ENCODE measurements around the gene ERCC6. TPM values are rescaled to one million over a fixed set of nuclear protein-coding genes. Genes with fewer than 3 reads are reported as not detected.

The ERCC6 gene
- 9.3 TPM for polyA plus RNA-seq (2013, experiment 1 of 2; ENCODE audit: insufficient read length)
- 8.9 TPM for polyA plus RNA-seq (2013, experiment 2 of 2; ENCODE audit: insufficient read length)

DNA sequence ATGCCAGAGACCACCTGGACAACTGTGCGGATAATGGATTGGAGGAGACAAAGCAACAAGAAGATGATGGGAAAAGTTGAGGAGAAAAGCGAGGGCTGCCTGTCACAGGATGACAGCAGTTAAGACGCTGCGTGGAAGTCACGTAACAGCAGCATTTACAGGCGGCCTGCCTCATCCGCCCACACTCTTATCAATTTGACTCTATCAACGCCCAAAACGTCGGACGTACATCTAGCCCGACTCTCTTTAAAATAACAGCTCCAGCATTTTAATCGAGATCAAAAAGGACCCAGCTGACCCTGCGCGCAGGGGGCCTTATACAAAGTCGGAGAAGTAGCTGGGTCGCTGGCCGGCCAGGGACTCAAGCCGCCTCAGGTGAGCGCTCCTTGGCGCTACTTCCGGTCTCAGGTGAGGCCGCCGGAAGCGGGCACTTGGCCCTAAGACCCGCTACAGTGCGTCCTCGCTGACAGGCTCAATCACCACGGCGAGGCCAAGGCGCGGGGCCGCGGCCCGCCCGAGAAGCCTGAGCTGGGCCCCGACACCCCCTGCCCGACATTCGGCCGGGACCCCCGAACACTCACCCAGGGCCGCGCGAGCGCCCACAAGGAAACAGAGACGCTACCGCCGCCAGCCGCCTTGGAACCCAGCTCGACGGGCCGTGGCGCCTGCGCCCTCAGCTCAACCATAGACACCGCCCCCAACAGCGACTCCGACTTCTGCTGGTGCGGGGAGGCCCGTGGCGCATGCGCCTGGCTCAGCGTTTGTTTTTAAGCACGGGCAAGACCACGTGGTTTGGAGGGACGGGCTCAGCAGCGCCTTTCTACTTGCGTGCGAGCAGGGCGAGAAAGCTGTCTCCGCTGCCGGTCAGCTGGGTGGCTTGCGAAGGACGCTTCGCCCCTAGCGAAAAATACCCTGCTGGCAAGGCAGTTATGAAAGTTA is at the start of gene ERCC6:
Gene ERCC6 (minus strand): TSS at position 741 of the 939 bp plus-strand sequence.
- DNase-seq = peak; percentile 98

DNA sequence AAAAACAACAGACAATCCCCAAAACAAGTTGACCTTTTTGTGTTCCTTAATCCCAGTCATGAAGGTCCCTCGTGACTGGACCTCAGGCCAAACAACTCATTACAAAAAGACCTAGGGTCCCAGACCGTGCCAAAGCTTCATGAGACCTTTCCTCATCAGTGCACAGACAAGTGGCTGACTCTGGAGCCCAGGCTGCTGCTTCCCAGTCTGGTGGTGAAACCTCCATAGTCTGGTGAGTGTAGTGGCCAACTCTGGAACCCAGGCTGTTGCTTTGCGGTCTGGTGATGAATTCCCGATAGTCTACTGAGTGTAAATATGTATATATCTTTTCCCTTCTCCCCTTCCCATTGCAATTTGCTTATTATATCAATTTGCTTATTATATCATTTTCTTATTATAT is 49.1 kb upstream of the ERCC6 start:
- no peak for DNase-seq

DNA sequence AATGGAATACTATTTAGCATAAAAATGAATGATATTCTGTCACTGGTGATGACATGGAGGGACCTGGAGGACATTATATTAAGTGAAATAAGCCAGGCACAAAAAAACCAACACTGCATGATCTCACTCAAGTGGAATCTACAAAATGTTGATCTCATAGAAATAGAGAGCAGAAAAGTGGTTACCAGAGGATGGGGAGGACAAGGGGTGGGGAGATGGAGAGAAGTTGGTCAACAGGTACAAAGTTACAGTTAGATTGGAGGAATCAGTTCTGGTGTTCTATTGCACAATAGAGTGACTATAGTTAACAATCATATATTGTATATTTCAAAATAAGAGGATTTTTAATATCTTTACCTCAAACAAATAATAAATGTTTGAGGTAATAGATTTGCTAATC is 46.5 kb upstream of the ERCC6 start:
- peak; percentile 26 for DNase-seq

DNA sequence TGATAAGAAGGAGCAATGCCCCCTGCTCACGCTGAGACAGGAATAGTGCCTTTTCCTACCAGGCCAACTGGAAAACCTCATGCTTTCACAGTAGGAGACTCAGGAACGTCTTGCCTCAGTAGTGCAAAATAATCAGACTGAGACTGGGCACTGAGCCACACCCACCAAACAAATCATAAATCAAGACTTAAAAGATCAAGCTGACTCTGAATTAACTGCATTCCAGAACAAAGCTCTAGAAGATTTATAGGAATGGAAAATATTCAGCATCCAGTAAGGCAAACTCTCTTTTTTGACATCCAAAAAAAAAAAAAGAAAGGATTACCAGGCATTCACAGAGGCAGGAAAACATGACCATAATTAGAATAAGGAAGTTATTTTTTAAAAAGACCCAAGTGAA is 40.7 kb upstream of the ERCC6 start:
- DNase-seq = peak; percentile 52

DNA sequence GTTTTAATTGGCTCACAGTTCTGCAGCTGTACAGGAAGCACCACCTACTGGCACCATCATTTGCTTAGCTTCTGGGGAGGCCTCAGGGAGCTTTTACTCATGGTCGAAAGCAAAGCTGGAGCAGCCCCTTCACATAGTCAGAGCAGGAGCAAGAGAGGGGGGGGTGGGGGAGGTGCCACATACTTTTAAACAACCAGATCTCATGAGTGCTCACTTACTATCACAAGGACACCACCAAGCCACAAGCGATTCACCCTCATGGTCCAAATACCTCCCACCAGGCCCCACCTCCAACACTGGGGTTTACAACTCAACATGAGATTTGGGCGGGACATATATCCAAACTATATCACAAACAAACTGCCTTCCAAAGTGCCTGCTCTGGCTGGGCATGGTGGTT is 39.5 kb upstream of the ERCC6 start:
- DNase-seq = no peak

DNA sequence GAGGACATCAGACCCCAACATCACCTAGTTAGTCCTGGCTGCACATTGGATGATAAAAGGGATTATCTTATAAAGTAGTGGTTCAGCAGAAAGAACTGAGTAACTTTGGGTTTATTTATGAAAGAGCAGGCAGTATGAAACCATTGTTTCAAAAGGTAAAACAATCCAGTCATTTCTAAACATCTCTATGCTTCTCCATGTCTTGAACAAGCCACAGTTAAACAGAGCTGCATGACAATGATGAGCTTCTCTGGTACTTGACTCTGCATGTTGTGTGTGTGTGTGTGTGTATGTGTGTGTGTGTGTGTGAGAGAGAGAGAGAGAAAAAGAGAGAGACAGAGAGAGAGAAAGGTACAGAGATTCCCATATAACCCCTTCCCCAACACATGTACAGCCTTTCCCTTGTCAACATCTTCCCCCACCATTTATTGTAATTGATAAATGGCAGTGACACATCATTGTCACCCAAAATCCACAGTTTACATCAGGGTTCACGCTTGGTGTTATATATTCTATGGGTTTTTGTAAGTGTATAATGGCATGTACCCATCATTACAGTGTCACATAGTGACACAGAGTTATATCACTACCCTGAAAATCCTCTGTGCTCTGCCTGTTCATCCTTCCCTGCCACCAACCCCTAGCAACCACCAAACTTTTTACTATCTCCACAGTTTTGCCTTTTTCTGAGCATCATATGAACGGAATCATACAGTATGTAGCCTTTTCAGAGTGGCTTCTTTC is 38.4 kb upstream of the ERCC6 start:
- DNase-seq = no peak

DNA sequence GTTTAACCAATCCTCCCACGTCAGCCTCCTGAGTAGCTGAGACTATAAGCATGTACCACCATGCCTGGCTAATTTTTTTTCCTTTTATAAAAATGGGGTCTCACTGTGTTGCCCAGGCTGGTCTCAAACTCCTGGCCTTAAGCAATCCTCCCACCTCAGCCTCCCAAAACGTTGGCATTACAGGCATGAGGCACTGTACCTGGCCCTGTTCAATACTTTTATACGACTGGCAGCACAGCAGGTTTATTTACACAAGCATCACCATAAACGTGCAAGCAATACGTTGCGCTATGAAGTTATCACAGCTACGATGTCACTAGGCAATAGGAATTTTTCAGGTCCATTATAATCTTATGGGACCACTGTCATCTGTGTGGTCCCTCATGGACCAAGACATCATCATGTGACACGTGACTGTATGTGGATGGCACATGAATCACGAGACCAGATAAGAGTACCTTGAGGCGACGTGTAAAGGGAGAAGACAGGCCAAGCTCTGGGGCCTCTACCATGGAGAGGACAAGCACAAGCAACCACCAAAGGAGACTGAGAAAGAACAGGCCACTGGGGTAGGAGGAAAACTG is 36.7 kb upstream of the ERCC6 start:
- no peak for DNase-seq

DNA sequence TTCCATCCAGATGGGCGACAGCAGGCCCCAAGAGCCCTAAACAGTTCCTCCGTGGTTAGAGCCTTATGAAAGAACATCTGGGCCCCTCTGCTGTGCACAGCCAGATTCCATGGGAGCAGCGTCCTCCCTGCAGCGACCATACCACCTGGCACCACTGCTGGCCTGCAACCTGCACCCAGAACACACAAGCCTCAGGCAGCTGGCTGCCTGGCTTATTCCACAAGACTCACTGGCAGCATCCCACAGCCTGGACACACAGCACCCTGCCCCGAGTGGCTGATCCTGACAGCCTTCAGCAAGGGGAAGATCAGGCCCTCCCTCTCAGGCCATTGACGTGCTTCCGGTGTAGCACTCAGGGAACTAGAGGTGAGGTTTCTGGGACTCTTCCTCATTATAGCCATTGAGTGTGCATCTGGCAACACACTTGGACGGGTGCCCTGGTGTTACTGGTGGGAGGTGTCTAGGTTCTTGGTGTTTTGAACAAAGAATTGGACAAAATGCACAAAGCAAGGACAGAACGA is 33.7 kb upstream of the ERCC6 start:
- no peak for DNase-seq

DNA sequence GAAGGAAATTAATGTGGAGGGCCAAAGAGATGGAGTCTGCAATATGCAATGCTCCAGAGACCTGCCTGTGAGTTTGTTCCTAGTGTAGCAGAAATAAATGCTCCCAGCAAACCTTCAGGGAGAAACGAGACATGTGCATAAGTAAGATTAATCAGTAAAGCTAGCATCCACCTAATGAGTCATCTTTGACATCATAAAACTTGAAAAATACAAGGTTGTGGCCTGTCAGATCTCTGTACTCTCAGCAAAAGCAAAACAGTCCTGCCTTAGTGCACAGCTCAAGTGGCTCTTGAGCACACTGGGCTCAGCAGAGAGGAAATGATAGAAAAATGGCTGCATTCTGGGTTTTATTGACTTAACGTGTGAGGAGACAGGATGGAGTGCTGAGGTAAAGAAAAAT is 32.5 kb upstream of the ERCC6 start:
- no peak for DNase-seq

DNA sequence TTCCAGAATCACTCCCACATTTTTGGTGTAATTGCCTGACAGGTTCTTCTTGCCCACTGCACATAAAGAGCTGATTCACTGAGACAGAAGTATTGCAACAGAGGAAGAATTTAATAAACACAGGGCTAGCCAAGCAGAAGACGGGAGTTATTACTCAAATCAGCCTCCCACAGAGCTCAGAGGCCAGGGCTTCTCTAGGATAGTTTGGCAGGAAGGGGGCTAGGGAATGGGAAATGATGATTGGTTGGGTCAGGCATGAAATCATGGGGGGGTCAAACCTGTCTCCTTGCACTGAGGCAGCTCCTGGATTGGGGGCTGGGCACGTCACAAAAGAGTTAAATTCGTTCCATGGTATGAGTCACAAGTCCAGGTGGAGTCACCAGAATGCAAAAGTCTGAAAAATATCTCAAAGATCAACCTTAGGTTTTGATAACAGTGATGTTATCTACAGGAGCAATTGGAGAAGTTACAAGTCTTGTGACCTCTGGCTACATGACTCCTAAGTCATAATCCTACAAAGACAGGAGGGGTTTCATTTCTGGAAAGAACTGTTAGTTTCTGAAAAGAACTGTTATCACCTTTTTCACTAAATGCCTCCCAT is 30.2 kb upstream of the ERCC6 start:
- DNase-seq = peak; percentile 35

DNA sequence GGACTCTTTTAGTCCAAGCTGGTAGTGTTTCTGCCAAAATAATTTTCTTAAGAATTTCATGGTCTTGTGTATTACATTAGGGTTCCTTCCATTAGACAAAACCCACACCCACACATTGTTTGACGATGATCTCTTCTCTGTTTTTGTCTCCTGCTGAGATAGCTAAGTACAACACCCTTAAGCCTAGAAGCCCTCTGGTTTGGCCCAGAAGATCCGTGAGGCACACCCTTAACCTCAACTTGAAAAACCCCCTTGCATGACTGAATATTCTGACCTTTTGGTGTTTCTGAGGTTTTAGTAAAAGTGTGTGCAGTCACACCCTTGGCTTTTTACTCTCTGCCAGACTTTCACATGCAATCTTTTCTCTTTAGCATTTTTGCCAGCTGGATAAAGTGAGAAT is 29.3 kb upstream of the ERCC6 start:
- peak; percentile 75 for DNase-seq

DNA sequence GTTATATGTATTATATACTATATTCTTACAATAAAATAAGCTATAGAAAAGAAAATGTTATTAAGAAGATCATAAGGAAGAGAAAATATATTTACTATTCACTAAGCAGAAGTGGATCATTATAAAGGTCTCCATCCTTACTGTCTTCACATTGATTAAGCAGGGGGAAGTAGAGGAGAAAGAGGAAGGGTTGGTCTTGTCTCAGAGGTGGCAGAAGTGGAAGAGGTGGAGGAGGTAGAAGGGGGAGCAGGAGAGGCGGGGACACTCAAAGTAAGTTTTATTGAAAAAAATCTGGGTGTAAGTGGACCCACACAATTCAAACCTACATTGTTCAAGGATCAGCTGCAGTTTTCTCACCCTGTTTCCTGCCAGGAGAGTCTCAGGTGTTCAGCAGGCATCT is 28.9 kb upstream of the ERCC6 start:
- no peak for DNase-seq

DNA sequence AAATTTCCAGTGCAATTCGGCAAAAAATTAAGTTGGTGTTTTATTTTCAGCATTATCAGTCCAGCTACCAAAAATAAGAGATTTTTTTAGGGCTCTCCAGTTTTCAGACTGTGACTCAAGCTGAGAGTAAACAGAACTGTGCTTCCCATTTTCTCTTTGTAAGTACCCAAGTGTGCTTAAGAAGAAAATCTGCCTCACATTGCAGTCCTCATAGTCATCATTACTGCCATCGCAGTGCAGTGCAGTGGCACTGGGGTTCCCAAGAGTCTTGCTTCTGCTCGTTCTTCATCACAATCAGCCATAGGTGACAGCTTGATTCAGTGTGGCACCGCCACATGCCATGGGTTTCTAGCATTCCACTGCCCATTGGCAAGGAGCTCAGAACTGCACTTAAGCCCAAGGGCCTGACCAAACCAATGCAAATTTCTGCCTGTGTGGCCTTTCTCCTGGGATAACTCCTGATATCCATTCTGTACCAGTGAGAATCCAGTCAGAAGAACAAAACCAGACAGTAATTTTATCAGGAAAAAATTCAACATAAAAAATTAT is 25.6 kb upstream of the ERCC6 start:
- DNase-seq = no peak

DNA sequence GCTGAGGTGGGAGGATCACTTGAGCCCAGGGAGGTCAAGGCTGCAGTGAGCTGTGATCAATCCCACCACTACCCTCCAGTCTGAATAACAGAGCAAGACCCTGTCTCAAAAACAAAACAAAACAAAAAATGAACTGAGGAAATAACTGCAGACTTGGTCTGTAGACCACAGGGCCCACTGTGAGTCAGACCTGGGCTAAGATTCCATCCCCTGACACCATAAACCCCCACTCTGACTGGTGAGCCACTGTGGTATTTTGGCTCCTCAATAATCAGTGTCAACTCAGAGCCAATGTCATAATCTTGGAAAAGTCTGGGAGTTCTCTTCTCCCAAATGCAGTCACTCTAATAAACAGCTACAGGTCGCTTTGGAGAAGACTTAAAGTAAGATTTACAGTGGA is 24.0 kb upstream of the ERCC6 start:
- DNase-seq = peak; percentile 59

DNA sequence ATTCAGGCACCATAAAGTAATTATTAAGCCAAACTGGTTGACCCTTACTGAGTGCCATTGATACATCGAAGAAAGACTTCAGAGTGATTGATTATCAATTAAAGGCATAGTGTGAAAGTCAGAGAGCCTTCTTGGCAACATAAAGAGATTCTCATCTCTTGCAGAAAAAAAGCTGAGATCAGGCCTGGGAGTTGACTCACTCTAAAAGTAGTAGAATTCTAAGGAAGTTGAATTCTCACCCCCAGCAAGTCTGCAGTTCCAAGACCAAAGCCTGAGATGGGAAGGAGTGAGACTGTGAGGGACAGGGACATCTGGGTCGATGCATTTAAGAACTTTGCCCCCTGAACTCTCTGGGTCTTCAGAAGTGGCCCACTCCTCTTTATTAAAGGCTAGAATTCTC is 21.6 kb upstream of the ERCC6 start:
- DNase-seq = no peak

DNA sequence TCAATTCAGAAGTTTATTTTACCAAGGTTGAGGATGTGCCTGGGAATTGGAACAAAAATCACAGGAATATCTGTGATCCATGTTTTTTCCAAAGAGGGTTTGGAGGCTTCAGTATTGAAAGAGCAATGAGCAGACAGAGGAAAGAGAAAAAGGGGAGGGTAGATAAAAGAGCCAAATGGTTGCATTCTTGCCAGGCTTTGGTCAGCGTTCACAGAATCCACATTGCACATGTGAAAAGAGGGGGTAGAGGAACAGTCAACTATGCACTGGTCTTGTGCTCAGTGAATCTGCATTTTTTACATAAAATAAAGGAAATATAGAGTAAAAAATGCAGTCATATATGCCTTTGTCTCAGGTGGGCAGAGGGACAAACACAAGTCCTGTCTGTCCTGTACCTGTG is 20.6 kb upstream of the ERCC6 start:
- peak; percentile 23 for DNase-seq

DNA sequence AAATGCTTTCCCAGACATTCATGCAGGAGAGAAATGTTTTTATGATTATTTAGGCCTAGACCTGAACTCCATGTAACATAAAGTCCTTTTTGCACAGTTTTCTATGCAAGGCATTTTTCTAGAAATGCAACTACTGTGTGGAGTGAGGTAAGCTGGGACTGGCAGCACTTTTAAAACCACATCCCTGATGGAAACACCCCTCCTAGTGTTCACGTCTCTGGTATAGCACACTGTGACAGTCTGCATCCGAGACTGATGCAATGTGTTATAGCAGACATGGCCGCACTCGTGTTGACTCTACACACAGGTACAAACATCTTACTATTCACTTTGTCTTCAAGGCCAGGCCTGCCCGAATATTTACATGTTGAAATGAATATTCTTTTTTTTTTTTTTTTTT is 19.3 kb upstream of the ERCC6 start:
- no peak for DNase-seq

DNA sequence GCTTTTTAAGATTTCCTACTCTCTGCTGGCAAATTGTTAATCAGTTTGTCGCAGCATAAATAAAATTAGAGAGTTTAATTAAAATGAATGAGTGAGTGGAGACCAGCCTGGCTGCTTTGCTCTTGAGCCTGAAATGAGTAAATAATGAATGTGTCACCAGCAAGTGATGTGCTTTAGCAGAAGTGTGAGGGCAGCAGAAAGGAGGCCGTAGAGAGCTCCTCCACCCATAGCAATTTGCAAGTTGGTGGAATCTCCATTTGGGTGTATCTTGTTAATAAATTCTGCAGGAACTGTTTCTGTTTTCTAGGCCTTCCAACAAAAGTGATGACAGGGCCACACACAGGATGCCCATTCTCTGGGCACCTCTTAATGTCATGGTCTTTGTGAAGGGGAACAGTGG is 18.8 kb upstream of the ERCC6 start:
- no peak for DNase-seq

DNA sequence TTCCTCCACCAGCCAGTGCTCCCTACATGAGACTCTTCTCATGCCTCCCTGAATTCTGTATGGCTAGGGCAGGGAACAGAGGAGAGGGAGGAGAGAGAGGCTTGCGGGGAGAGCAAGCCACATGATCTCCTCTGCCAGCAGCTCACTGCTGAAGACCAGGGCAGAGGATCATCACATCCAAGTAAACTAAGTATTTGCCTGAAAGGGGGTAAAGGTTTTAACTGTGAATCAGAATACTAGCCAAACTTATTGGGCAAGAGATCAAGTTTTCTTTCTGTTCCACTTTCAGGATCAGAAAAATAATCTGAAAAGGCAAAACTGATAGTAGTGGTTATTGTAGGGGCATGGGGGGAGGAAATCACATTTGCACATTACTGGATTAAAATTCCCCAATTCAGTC is 17.8 kb upstream of the ERCC6 start:
- DNase-seq = no peak

DNA sequence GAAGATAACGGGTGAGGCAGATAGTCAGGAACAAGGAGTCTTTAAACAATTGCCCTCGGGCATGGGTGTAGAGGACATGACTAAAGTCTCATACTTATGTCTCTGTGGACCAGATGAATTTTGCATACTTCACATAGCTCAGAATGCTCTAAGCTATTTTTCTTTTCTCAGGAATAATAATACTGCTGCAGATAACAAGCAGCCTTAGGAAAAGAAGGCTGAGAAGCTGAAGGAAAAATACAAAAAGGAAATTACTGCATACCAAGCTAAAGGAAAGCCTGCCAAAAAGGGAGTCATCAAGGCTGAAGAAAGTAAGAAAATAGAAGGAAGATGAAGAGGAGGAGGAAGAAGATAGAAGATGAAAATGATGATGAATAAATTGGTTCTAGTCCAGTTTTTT is 13.4 kb upstream of the ERCC6 start:
- DNase-seq = peak; percentile 91

DNA sequence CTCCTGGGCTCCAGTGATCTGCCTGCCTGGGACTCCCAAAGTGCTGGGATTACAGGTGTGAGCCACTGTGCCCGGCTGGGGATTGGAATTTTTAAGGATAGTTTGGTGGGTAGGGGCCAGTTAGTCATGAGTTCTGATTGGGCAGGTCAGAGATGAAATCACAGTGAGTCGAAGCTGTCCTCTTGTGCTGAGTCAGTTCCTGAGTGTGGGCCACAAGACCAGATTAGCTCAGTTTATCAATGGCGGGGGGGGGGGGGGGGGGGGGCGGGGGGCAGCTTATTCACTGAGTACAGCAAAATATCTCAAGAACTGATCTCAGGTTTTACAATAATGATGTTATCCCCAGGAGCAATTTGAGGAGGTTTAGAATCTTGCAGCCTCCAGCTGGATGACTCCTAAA is 11.6 kb upstream of the ERCC6 start:
- peak; percentile 52 for DNase-seq

DNA sequence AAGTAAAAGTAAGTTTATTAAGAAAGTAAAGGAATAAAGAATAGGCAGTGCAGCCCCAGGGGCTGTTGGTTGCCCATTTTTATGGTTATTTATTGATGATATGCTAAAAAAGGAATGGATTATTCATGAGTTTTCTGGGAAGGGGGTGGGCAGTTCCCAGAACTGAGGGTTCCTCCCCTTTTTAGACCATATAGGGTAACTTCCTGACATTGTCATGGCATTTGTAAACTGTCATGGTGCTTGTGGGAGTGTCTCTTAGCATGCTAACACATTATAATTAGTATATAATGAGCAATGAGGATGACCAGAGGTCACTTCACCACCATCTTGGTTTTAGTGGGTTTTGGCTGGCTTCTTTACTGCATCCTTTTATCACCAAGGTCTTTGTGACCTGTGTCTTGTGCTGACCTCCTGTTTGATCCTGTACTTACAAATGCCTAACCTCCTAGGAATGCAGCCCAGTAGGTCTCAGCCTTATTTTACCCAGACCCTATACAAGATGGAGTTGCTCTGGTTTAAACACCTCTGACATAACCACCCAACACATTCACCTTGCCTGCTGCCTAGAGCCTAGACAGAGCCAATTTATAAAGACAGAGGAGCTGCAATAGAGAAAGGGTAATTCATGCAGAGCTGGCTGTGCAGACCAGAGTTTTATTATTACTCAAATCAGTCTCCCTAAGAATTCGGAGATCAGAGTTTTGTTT is 10.9 kb upstream of the ERCC6 start:
- no peak for DNase-seq

Measured in fibroblast of skin of scalp (primary cell).